Neural progenitor cell (in vitro differentiated cells): Measurements from ENCODE around the gene MRPL4. TPM values are rescaled to one million over a fixed set of nuclear protein-coding genes. Genes with fewer than 3 reads are reported as not detected.

Experiments used
- DNase-seq: peaks from one replicate; pipeline ENCODE4 v3.0.0-alpha.2; 2016; ENCODE audit warnings: low spot score
- H2AFZ ChIP-seq: fragments of 200-600 bp; sonication (generic); replicated peaks from 2 replicates; pipeline ENCODE4 v1.6.1; 2016; ENCODE audit warnings: antibody characterized with exemption
- H3F3A ChIP-seq: fragments of 200-600 bp; sonication (generic); 2 replicates; pipeline ENCODE4 v1.6.1; 2016; ENCODE audit warnings: antibody characterized with exemption, low read depth
- H3K27ac ChIP-seq: fragments of 200-600 bp; sonication (generic); 2 replicates; pipeline ENCODE4 v1.5.1; 2016; ENCODE audit warnings: mild to moderate bottlenecking
- H3K27me3 ChIP-seq: fragments of 200-600 bp; sonication (generic); 2 replicates; pipeline ENCODE4 v1.6.1; 2016; ENCODE audit warnings: mild to moderate bottlenecking, moderate library complexity
- H3K36me3 ChIP-seq: fragments of 200-600 bp; sonication (generic); 2 replicates; pipeline ENCODE4 v1.5.1; 2016
- H3K4me1 ChIP-seq: fragments of 200-600 bp; sonication (generic); 2 replicates; pipeline ENCODE4 v1.6.1; 2016; ENCODE audit warnings: mixed run types
- H3K4me2 ChIP-seq: fragments of 200-600 bp; sonication (generic); 2 replicates; pipeline ENCODE4 v1.6.1; 2016
- H3K4me3 ChIP-seq: fragments of 200-600 bp; sonication (generic); 2 replicates; pipeline ENCODE4 v1.5.1; 2016
- H3K79me2 ChIP-seq: fragments of 200-600 bp; sonication (generic); 2 replicates; pipeline ENCODE4 v1.6.1; 2016; ENCODE audit warnings: low read depth
- H3K9ac ChIP-seq: fragments of 200-600 bp; sonication (generic); 2 replicates; pipeline ENCODE4 v1.6.1; 2016
- H3K9me3 ChIP-seq: fragments of 200-600 bp; sonication (generic); 2 replicates; pipeline ENCODE4 v1.5.1; 2016; ENCODE audit warnings: low read depth
- H4K20me1 ChIP-seq: fragments of 200-600 bp; sonication (generic); 2 replicates; pipeline ENCODE4 v1.6.1; 2016; ENCODE audit warnings: low read depth
- H3K27ac Mint-ChIP-seq: 3 replicates; pipeline ENCODE4 v1.8.0; 2021; ENCODE audit warnings: mixed read lengths
- H3K27me3 Mint-ChIP-seq: 2 replicates; pipeline ENCODE4 v1.8.0; 2022; ENCODE audit warnings: low read depth, mild to moderate bottlenecking, inconsistent platforms, moderate library complexity, mixed read lengths; ENCODE audit not compliant: insufficient read depth
- H3K36me3 Mint-ChIP-seq: 3 replicates; pipeline ENCODE4 v1.8.0; 2021; ENCODE audit warnings: mixed read lengths
- H3K4me1 Mint-ChIP-seq: 3 replicates; pipeline ENCODE4 v1.8.0; 2021; ENCODE audit warnings: mixed read lengths
- H3K4me3 Mint-ChIP-seq: 3 replicates; pipeline ENCODE4 v1.8.0; 2021; ENCODE audit warnings: mild to moderate bottlenecking, moderate library complexity, mixed read lengths
- H3K9me3 Mint-ChIP-seq: 3 replicates; pipeline ENCODE4 v1.8.0; 2020; ENCODE audit warnings: mixed read lengths
- EZH2 ChIP-seq: fragments of 200-600 bp; sonication (generic); IDR thresholded peaks from 2 replicates; pipeline ENCODE4 v1.6.1; 2017; ENCODE audit warnings: antibody characterized with exemption, mild to moderate bottlenecking, moderate library complexity
- EZH2phosphoT487 ChIP-seq: fragments of 200-600 bp; sonication (generic); IDR thresholded peaks from 2 replicates; pipeline ENCODE4 v1.6.1; 2017; ENCODE audit warnings: antibody characterized with exemption
- microRNA-seq: library from miRNA; unstranded; fragments of <30 nt; microRNA quantifications from one replicate; pipeline ENCODE4, GENCODE V29; 2016
- small RNA-seq: library from RNA; depleted of rRNA; stranded (forward); fragments of <200 nt; gene quantifications from one replicate; pipeline ENCODE3, GENCODE V24; 2015
- total RNA-seq: library from RNA; depleted of rRNA; stranded (reverse); fragments of >200 nt; gene quantifications from 2 replicates; pipeline ENCODE4 v1.2.3, GENCODE V29; 2015; ENCODE audit warnings: low replicate concordance
- TF ChIP-seq, protein P1 (sequence below): fragments of 200-600 bp; sonication (generic); IDR thresholded peaks from 2 replicates; pipeline ENCODE4 v1.5.1; 2017; ENCODE audit warnings: antibody characterized with exemption, mild to moderate bottlenecking

Gene MRPL4
- total RNA-seq, 1 donor from 2014 or later: 22.5 TPM

DNA sequence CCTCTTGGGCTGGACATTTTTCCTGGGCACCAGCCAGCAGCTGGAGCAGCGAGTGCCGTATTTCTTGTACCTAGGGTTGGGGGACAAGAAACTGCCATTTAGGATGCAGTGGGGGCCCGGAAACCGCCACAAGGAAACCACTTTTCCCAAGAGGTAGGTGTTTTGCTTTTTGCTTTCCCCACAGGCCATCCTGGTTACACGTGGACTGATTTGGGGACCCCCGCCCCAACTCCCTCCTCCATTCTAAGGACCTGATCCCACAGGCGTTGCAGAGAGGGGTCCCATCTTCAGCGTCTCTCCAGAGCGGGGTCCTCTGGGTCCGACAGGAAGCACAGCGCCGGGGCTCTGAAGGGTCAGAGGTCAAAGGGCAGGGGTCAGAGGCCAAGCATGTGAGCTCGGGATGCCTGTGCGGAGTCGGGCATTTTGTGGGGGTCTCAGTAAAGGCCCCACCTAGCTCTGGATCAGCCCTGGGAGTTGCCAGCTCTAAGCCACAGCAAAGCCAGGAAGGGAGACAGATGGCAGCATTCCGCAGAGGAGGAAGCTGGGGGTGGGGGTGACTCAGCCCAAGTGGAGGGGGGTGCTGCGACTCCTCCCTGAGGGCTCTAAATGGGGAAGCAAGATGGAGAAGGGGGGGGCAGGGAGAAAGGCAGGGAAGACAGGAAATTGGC is 53.3 kb downstream of the MRPL4 start:
- Mint-ChIP-seq H3K9me3 (no peaks in the 10 kb centered on the region), H3K4me1 (no peaks in the 10 kb centered on the region), H3K36me3 (no peaks in the 10 kb centered on the region), H3K4me3 (no peak overlapping the region), H3K27ac (no peak overlapping the region), H3K27me3 (peaks cover 4% of the 10 kb centered on the region)
- no peaks in the 10 kb centered on the region for H4K20me1 ChIP-seq
- no peaks in the 10 kb centered on the region for H3F3A ChIP-seq
- TF ChIP-seq EZH2 (no peak), EZH2phosphoT487 (no peak)
- TF ChIP-seq, protein P1, sequence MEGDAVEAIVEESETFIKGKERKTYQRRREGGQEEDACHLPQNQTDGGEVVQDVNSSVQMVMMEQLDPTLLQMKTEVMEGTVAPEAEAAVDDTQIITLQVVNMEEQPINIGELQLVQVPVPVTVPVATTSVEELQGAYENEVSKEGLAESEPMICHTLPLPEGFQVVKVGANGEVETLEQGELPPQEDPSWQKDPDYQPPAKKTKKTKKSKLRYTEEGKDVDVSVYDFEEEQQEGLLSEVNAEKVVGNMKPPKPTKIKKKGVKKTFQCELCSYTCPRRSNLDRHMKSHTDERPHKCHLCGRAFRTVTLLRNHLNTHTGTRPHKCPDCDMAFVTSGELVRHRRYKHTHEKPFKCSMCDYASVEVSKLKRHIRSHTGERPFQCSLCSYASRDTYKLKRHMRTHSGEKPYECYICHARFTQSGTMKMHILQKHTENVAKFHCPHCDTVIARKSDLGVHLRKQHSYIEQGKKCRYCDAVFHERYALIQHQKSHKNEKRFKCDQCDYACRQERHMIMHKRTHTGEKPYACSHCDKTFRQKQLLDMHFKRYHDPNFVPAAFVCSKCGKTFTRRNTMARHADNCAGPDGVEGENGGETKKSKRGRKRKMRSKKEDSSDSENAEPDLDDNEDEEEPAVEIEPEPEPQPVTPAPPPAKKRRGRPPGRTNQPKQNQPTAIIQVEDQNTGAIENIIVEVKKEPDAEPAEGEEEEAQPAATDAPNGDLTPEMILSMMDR: no peak
- DNase-seq: no peak
- no peak overlapping the region for H3K27ac ChIP-seq
- no peaks in the 10 kb centered on the region for H3K9me3 ChIP-seq
- no peak overlapping the region for H3K4me2 ChIP-seq
- no peaks in the 10 kb centered on the region for H3K4me1 ChIP-seq
- no peak overlapping the region for H2AFZ ChIP-seq
- peaks cover 11% of the 10 kb centered on the region for H3K27me3 ChIP-seq
- no peak overlapping the region for H3K9ac ChIP-seq
- H3K4me3 ChIP-seq: no peak overlapping the region
- no peaks in the 10 kb centered on the region for H3K79me2 ChIP-seq
- no peaks in the 10 kb centered on the region for H3K36me3 ChIP-seq

DNA sequence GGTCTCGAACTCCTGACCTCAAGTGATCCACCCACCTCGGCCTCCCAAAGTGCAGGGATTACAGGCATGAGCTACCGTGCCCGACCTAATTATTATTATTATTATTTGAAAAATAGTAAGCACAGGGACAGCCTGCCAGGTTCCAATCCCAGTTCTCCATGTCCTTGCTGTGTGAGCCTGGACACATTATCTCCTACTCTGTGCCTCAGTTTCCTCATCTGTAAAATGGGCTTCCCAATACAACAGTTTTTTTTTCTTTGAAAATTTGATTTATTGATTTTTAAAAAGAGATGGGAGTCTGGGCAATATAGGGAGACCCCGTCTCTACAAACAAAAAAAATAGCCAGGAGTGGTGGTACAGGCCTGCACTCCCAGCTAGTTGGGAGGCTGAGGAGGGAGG is 54.3 kb downstream of the MRPL4 start:
- H3K27me3 ChIP-seq: peaks cover 4% of the 10 kb centered on the region
- H3K27me3 Mint-ChIP-seq: peaks cover 4% of the 10 kb centered on the region
- no peak overlapping the region for H3K27ac ChIP-seq
- H3K4me3 Mint-ChIP-seq: no peak overlapping the region
- H3K9me3 ChIP-seq: no peaks in the 10 kb centered on the region
- no peaks in the 10 kb centered on the region for H3K36me3 Mint-ChIP-seq
- H3K9me3 Mint-ChIP-seq: no peaks in the 10 kb centered on the region
- H3K36me3 ChIP-seq: no peaks in the 10 kb centered on the region
- H3K79me2 ChIP-seq: no peaks in the 10 kb centered on the region
- no peaks in the 10 kb centered on the region for H3F3A ChIP-seq
- no peak overlapping the region for H2AFZ ChIP-seq
- no peak overlapping the region for H3K27ac Mint-ChIP-seq
- no peaks in the 10 kb centered on the region for H4K20me1 ChIP-seq
- no peaks in the 10 kb centered on the region for H3K4me1 ChIP-seq
- no peak overlapping the region for H3K4me2 ChIP-seq
- TF ChIP-seq, protein P1: no peak
- TF ChIP-seq EZH2phosphoT487: no peak
- no peak for TF ChIP-seq EZH2
- DNase-seq: no peak
- H3K9ac ChIP-seq: no peak overlapping the region
- no peak overlapping the region for H3K4me3 ChIP-seq
- no peaks in the 10 kb centered on the region for H3K4me1 Mint-ChIP-seq

DNA sequence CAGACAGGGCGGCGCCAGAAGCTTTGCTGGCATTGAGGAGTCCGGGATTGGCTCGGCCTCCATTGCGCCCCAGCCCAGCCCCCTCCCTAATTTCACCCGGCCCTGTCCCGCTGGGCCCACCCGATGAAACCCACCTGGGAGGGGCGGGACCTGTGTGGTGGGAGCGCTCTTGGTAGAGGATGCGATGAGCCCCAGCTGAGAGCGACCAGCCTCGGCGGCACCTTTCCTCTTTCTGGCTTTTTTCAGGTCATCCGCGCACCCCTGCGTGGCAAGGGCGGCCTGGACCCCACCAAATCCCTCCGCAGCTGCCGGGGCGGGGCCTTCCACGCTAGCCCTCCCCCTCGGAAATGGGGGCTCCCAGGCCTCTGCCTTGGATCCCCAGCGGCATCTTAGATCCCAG is 57.4 kb downstream of the MRPL4 start, which contains the start of gene ZGLP1:
Gene ZGLP1 (minus strand): TSS at position 393 of the 400 bp plus-strand sequence.
- H3K27me3 Mint-ChIP-seq: peaks cover 2% of the 10 kb centered on the region
- no peak within 1 kb of the TSS for H3K4me3 ChIP-seq
- H4K20me1 ChIP-seq: no peaks in the 10 kb centered on the region
- H3K36me3 ChIP-seq: no peaks in the 10 kb centered on the region
- H3K9me3 ChIP-seq: no peaks in the 10 kb centered on the region
- H3F3A ChIP-seq: no peaks in the 10 kb centered on the region
- peaks cover 1% of the 10 kb centered on the region for H3K4me1 Mint-ChIP-seq
- H3K4me2 ChIP-seq: no peak within 1 kb of the TSS
- H3K9ac ChIP-seq: no peak within 1 kb of the TSS
- H3K4me3 Mint-ChIP-seq: no peak within 1 kb of the TSS
- H3K27ac ChIP-seq: no peak within 1 kb of the TSS
- no peak for TF ChIP-seq EZH2
- TF ChIP-seq, protein P1: no peak
- TF ChIP-seq EZH2phosphoT487: no peak
- H3K27me3 ChIP-seq: no peaks in the 10 kb centered on the region
- DNase-seq: no peak
- no peak within 1 kb of the TSS for H3K27ac Mint-ChIP-seq
- no peaks in the 10 kb centered on the region for H3K79me2 ChIP-seq
- no peaks in the 10 kb centered on the region for H3K4me1 ChIP-seq
- H2AFZ ChIP-seq: no peak within 1 kb of the TSS
- H3K9me3 Mint-ChIP-seq: no peaks in the 10 kb centered on the region
- H3K36me3 Mint-ChIP-seq: peaks cover 2% of the 10 kb centered on the region

Small RNAs within 50 kb of the gene (microRNA-seq; reads per million reads assigned to microRNA genes)
- gene MIR4322: not detected

Small RNAs within 50 kb of the gene (small RNA-seq; reads per million reads assigned to genes)
- not detected for gene AC011511.1
- not detected for gene MIR4322

Other genes with a start within 250 kb of the MRPL4 start
- 0.15 TPM in 1 of 2 replicates, not detected in the other for gene COL5A3, start 241.7 kb upstream of the MRPL4 start, total RNA-seq
- gene RDH8, start 238.7 kb upstream of the MRPL4 start, total RNA-seq: not detected in 2 replicates
- 0.15 and 2.0 TPM in 2 replicates for gene SHFL, start 165.9 kb upstream of the MRPL4 start, total RNA-seq
- 0.09 TPM in 1 of 2 replicates, not detected in the other for gene ANGPTL6, start 149.5 kb upstream of the MRPL4 start, total RNA-seq
- gene PPAN, start 145.9 kb upstream of the MRPL4 start, total RNA-seq: 6.6 and 23.3 TPM in 2 replicates
- gene P2RY11, start 140.5 kb upstream of the MRPL4 start, total RNA-seq: 2.2 TPM in 1 of 2 replicates, not detected in the other
- 170 and 215 TPM in 2 replicates for gene EIF3G, start 132.3 kb upstream of the MRPL4 start, total RNA-seq
- 203 and 204 TPM in 2 replicates for gene DNMT1, start 57.3 kb upstream of the MRPL4 start, total RNA-seq
- 8.5 and 18.8 TPM in 2 replicates for gene S1PR2, start 20.9 kb upstream of the MRPL4 start, total RNA-seq
- gene ICAM1, start 18.9 kb downstream of the MRPL4 start, total RNA-seq: 0.40 and 0.80 TPM in 2 replicates
- gene ICAM4, start 34.7 kb downstream of the MRPL4 start, total RNA-seq: 0.15 TPM in 1 of 2 replicates, not detected in the other
- gene ICAM5, start 37.7 kb downstream of the MRPL4 start, total RNA-seq: 0.46 TPM in 1 of 2 replicates, not detected in the other
- 2.4 and 4.6 TPM in 2 replicates for gene ZGLP1, start 57.6 kb downstream of the MRPL4 start, total RNA-seq
- 7.4 and 11.4 TPM in 2 replicates for gene FDX2, start 63.8 kb downstream of the MRPL4 start, total RNA-seq
- gene RAVER1, start 81.3 kb downstream of the MRPL4 start, total RNA-seq: 5.4 and 24.3 TPM in 2 replicates
- gene ICAM3, start 87.4 kb downstream of the MRPL4 start, total RNA-seq: 1.3 and 3.5 TPM in 2 replicates
- 20.7 and 44.9 TPM in 2 replicates for gene TYK2, start 128.4 kb downstream of the MRPL4 start, total RNA-seq
- 142 and 211 TPM in 2 replicates for gene CDC37, start 151.3 kb downstream of the MRPL4 start, total RNA-seq
- 0.37 and 1.5 TPM in 2 replicates for gene PDE4A, start 168.3 kb downstream of the MRPL4 start, total RNA-seq